GM12878 (cell line): ENCODE data around the gene NUP37. TPM values are rescaled to one million over a fixed set of nuclear protein-coding genes. Genes with fewer than 3 reads are reported as not detected.

Source experiments
- BHLHE40 ChIP-seq, 2 experiments: fragments of 450-650 bp in 1 of 2; IDR thresholded peaks; 2 replicates each; pipeline ENCODE4 v1.6.1; 2011 to 2017; ENCODE audit warnings: low read depth in 2 of 2, borderline replicate concordance in 1 of 2, improper control_type of control experiment in 1 of 2, low read length in 1 of 2, mild to moderate bottlenecking in 1 of 2
- CEBPB ChIP-seq, 2 experiments: fragments of 150-350 bp in 1 of 2; IDR thresholded peaks; 2 replicates each; pipeline ENCODE4 v1.6.1; 2012 to 2014; ENCODE audit warnings: low read depth in 2 of 2, low read length in 2 of 2, borderline replicate concordance in 1 of 2, inconsistent platforms in 1 of 2
- CREM ChIP-seq: IDR thresholded peaks from 2 replicates; pipeline ENCODE4 v1.6.1; 2014; ENCODE audit warnings: antibody characterized with exemption, low read depth
- DPF2 ChIP-seq: fragments of 450-650 bp; IDR thresholded peaks from 2 replicates; pipeline ENCODE4 v1.6.1; 2017; ENCODE audit warnings: mild to moderate bottlenecking
- IKZF1 ChIP-seq: fragments of 450-650 bp; conservative IDR thresholded peaks from 2 replicates; pipeline ENCODE4 v1.6.1; 2017; ENCODE audit warnings: antibody characterized with exemption, mild to moderate bottlenecking
- MTA3 ChIP-seq: IDR thresholded peaks from 2 replicates; pipeline ENCODE4 v1.6.1; 2012; ENCODE audit warnings: low read length, inconsistent platforms, borderline replicate concordance
- MXI1 ChIP-seq: fragments of 150-350 bp; IDR thresholded peaks from 2 replicates; pipeline ENCODE4 v1.6.1; 2011; ENCODE audit warnings: low read depth, mild to moderate bottlenecking, inconsistent platforms, low read length, improper control_type of control experiment
- MYB ChIP-seq: fragments of 150-350 bp; IDR thresholded peaks from 2 replicates; pipeline ENCODE4 v1.6.1; 2014; ENCODE audit warnings: mild to moderate bottlenecking, low read depth, low read length, borderline replicate concordance
- NBN ChIP-seq: fragments of 450-650 bp; IDR thresholded peaks from 2 replicates; pipeline ENCODE4 v1.6.1; 2016
- PAX5 ChIP-seq: IDR thresholded peaks from 2 replicates; pipeline ENCODE4 v1.6.1; 2011; ENCODE audit warnings: low read depth, low read length, borderline replicate concordance
- PAX8 ChIP-seq: fragments of 450-650 bp; IDR thresholded peaks from 2 replicates; pipeline ENCODE4 v1.6.1; 2017; ENCODE audit warnings: mild to moderate bottlenecking, moderate library complexity
- RCOR1 ChIP-seq: conservative IDR thresholded peaks from 2 replicates; pipeline ENCODE4 v1.6.1; 2012; ENCODE audit warnings: low read depth, low read length, improper control_type of control experiment
- SIN3A ChIP-seq: IDR thresholded peaks from 2 replicates; pipeline ENCODE4 v1.6.1; 2012; ENCODE audit warnings: low read depth, low read length, improper control_type of control experiment
- TAF1 ChIP-seq: IDR thresholded peaks from 2 replicates; pipeline ENCODE4 v1.6.1; 2011; ENCODE audit warnings: mild to moderate bottlenecking, low read depth, low read length, borderline replicate concordance
- TCF3 ChIP-seq: IDR thresholded peaks from 2 replicates; pipeline ENCODE4 v1.6.1; 2012; ENCODE audit warnings: low read depth, mild to moderate bottlenecking, low read length, borderline replicate concordance; ENCODE audit not compliant: insufficient read depth
- WRNIP1 ChIP-seq: IDR thresholded peaks from 2 replicates; pipeline ENCODE4 v1.6.1; 2011; ENCODE audit warnings: low read depth, low read length, improper control_type of control experiment, borderline replicate concordance
- ZBED1 ChIP-seq: IDR thresholded peaks from 2 replicates; pipeline ENCODE4 v1.6.1; 2016; ENCODE audit warnings: borderline replicate concordance
- ZSCAN29 ChIP-seq: fragments of 450-650 bp; IDR thresholded peaks from 2 replicates; pipeline ENCODE4 v1.6.1; 2017; ENCODE audit warnings: mild to moderate bottlenecking, moderate library complexity
- polyA plus RNA-seq, 11 experiments: library from polyadenylated mRNA; depleted of rRNA in 4 of 11; unstranded in 6 of 11; stranded (reverse) in 5 of 11; fragments of >200 nt; fragmentation: Nextera tagmentation in 4 of 11; fragmentation: Illumina TruSeq in 1 of 11; extraction: Ambion mirVana in 4 of 11; extraction: Trizol in 1 of 11; gene quantifications; 1 replicate in 1 of 11; 2 replicates in 10 of 11; pipeline versions ENCODE4 v1.2.1 to v1.2.3, GENCODE V29; 2011 to 2016; ENCODE audit warnings: inconsistent platforms in 2 of 11, missing spikeins in 2 of 11, low read depth in 1 of 11
- total RNA-seq, 4 experiments: library from RNA; depleted of rRNA in 3 of 4; stranded (reverse); fragments of >200 nt in 3 of 4; fragmentation: Illumina TruSeq in 1 of 4; extraction: Trizol in 1 of 4; gene quantifications; 2 replicates each; pipeline versions ENCODE4 v1.2.1 to v1.2.3, GENCODE V29; 2013 to 2021
- TF ChIP-seq, protein P1 (sequence below): fragments of 450-650 bp; IDR thresholded peaks from 2 replicates; pipeline ENCODE4 v1.6.1; 2017; ENCODE audit warnings: low read depth, mild to moderate bottlenecking, moderate library complexity
- TF ChIP-seq, protein P2 (sequence below): IDR thresholded peaks from 2 replicates; pipeline ENCODE4 v1.6.1; 2011; ENCODE audit warnings: mild to moderate bottlenecking, low read depth, low read length, moderate library complexity; ENCODE audit not compliant: insufficient replicate concordance
- TF ChIP-seq, protein P3 (sequence below): fragments of 450-650 bp; IDR thresholded peaks from 2 replicates; pipeline ENCODE4 v1.6.1; 2017; ENCODE audit warnings: antibody characterized with exemption, mild to moderate bottlenecking, moderate library complexity
- TF ChIP-seq, protein P4 (sequence below): fragments of 450-650 bp; IDR thresholded peaks from 2 replicates; pipeline ENCODE4 v1.6.1; 2016; ENCODE audit warnings: mild to moderate bottlenecking

Gene NUP37
- total and polyA plus RNA-seq, 10 of the 15 experiments (the other 5 are each of a cell fraction or from before 2014, with no cell fraction given): 51.8 to 250 (median 99.6) TPM

DNA sequence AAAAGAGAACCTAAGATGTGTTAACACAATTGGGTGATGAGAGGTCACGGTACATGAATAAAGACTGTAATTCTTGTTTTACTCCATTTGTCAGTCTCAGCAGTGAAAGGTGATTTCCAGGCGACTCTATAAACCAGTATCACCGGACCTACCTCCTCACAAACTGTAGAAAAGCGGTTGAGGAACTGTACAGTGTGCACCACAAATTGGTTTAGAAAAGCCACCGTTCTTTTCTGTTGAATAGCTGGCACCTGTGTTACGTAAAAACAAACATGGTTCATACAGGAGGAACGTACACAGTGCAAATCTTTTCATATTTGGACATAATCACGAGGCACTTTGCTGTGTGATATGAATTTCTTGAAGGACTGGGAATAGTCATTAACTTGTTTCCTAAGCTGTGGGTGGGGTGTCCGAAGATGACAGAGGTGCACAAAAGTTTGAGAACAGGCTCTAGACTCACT is 58.8 kb downstream of the NUP37 start (continued):
- TF ChIP-seq, protein P1, sequence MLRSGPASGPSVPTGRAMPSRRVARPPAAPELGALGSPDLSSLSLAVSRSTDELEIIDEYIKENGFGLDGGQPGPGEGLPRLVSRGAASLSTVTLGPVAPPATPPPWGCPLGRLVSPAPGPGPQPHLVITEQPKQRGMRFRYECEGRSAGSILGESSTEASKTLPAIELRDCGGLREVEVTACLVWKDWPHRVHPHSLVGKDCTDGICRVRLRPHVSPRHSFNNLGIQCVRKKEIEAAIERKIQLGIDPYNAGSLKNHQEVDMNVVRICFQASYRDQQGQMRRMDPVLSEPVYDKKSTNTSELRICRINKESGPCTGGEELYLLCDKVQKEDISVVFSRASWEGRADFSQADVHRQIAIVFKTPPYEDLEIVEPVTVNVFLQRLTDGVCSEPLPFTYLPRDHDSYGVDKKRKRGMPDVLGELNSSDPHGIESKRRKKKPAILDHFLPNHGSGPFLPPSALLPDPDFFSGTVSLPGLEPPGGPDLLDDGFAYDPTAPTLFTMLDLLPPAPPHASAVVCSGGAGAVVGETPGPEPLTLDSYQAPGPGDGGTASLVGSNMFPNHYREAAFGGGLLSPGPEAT: peak; percentile 89
- TF ChIP-seq ZBED1: peak; percentile 30; the same call in 1 of the 2 replicates
- peak; percentile 44; the same call in 1 of the 2 replicates for TF ChIP-seq MXI1
- TF ChIP-seq PAX5: peak; percentile 66; the same call in 1 of the 2 replicates
- TF ChIP-seq NBN: no peak
- TF ChIP-seq PAX8: no peak
- TF ChIP-seq, protein P2, sequence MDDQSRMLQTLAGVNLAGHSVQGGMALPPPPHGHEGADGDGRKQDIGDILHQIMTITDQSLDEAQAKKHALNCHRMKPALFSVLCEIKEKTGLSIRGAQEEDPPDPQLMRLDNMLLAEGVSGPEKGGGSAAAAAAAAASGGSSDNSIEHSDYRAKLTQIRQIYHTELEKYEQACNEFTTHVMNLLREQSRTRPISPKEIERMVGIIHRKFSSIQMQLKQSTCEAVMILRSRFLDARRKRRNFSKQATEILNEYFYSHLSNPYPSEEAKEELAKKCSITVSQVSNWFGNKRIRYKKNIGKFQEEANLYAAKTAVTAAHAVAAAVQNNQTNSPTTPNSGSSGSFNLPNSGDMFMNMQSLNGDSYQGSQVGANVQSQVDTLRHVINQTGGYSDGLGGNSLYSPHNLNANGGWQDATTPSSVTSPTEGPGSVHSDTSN: peak; percentile 15
- TF ChIP-seq IKZF1: peak; percentile 4; the same call in 1 of the 2 replicates
- TF ChIP-seq TAF1: no peak
- TF ChIP-seq CREM: 0 out of 2 replicates have a peak, but pooled peaks have one; percentile 39
- peak; percentile 82; the same call in 1 of the 2 replicates for TF ChIP-seq MYB
- TF ChIP-seq DPF2: 0 out of 2 replicates have a peak, but pooled peaks have one; percentile 60
- TF ChIP-seq, protein P3, sequence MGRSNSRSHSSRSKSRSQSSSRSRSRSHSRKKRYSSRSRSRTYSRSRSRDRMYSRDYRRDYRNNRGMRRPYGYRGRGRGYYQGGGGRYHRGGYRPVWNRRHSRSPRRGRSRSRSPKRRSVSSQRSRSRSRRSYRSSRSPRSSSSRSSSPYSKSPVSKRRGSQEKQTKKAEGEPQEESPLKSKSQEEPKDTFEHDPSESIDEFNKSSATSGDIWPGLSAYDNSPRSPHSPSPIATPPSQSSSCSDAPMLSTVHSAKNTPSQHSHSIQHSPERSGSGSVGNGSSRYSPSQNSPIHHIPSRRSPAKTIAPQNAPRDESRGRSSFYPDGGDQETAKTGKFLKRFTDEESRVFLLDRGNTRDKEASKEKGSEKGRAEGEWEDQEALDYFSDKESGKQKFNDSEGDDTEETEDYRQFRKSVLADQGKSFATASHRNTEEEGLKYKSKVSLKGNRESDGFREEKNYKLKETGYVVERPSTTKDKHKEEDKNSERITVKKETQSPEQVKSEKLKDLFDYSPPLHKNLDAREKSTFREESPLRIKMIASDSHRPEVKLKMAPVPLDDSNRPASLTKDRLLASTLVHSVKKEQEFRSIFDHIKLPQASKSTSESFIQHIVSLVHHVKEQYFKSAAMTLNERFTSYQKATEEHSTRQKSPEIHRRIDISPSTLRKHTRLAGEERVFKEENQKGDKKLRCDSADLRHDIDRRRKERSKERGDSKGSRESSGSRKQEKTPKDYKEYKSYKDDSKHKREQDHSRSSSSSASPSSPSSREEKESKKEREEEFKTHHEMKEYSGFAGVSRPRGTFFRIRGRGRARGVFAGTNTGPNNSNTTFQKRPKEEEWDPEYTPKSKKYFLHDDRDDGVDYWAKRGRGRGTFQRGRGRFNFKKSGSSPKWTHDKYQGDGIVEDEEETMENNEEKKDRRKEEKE: no peak
- TF ChIP-seq, protein P4, sequence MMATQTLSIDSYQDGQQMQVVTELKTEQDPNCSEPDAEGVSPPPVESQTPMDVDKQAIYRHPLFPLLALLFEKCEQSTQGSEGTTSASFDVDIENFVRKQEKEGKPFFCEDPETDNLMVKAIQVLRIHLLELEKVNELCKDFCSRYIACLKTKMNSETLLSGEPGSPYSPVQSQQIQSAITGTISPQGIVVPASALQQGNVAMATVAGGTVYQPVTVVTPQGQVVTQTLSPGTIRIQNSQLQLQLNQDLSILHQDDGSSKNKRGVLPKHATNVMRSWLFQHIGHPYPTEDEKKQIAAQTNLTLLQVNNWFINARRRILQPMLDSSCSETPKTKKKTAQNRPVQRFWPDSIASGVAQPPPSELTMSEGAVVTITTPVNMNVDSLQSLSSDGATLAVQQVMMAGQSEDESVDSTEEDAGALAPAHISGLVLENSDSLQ: peak; percentile 47; the same call in 1 of the 2 replicates
- no peak for TF ChIP-seq WRNIP1
- TF ChIP-seq TCF3: no peak
- peak; percentile 63 to 77; a peak in 2 of 4 replicates for TF ChIP-seq BHLHE40 (IDR thresholded peaks at IDR 0.05; ENCODE audit: borderline replicate concordance in 1 of 2, low read depth in 2 of 2, low read length in 1 of 2)
- no peak for TF ChIP-seq CEBPB (IDR thresholded peaks at IDR 0.05; ENCODE audit: borderline replicate concordance in 1 of 2, low read depth in 2 of 2, low read length in 2 of 2)
- TF ChIP-seq MTA3: peak; percentile 64; the same call in 1 of the 2 replicates
- peak; percentile 46; the same call in 1 of the 2 replicates for TF ChIP-seq ZSCAN29
- no peak for TF ChIP-seq SIN3A
- 0 out of 2 replicates have a peak, but pooled peaks have one; percentile 16 for TF ChIP-seq RCOR1
